HG03196 (cell line): Measurements from ENCODE around the gene POPDC3.
A peak's percentile ranks its signal among the peaks of the same experiment; 100 is the strongest.
"Not testable (repeated sequence)": the region's sequence is repeated elsewhere in the genome, so short reads cannot be mapped to it uniquely, and the experiment has no call there.

Source experiments
- ATAC-seq: cut with Tn5 transposase; IDR thresholded peaks from one replicate; pipeline ENCODE4 v1.9.1; 2021; ENCODE audit not compliant: unreplicated experiment

POPDC3 gene, protein sequence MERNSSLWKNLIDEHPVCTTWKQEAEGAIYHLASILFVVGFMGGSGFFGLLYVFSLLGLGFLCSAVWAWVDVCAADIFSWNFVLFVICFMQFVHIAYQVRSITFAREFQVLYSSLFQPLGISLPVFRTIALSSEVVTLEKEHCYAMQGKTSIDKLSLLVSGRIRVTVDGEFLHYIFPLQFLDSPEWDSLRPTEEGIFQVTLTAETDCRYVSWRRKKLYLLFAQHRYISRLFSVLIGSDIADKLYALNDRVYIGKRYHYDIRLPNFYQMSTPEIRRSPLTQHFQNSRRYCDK

GRCh38 chr6:105179244-105180065 is at the start of gene POPDC3:
Gene POPDC3, minus strand, starts transcription at chr6:105180014. Its CDS starts 18,105 bp downstream, at chr6:105161909.
- ATAC-seq = no peak

DNA sequence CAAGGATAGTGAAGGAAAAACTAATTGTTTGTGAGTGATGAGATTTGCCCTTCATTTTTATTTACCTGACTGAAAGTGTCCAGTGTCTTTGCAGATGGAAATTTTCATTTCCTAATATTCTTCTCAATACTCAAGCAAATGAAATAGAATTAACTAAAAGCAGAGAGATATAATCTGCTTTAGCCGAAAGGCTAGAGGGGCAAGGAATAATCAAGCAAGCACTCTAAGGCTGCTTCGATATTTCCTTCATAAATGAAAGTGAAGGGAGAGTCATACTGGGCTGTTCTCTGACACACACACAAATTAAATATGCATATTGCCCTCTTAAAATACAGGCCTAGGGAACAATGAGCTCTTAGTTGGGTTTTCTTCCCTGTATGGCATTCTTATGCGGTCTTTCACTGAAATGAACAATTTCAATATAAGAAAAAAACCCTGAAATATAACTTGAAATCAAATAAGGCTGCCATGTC is 47.5 kb upstream of the POPDC3 start:
- no peak for ATAC-seq

DNA sequence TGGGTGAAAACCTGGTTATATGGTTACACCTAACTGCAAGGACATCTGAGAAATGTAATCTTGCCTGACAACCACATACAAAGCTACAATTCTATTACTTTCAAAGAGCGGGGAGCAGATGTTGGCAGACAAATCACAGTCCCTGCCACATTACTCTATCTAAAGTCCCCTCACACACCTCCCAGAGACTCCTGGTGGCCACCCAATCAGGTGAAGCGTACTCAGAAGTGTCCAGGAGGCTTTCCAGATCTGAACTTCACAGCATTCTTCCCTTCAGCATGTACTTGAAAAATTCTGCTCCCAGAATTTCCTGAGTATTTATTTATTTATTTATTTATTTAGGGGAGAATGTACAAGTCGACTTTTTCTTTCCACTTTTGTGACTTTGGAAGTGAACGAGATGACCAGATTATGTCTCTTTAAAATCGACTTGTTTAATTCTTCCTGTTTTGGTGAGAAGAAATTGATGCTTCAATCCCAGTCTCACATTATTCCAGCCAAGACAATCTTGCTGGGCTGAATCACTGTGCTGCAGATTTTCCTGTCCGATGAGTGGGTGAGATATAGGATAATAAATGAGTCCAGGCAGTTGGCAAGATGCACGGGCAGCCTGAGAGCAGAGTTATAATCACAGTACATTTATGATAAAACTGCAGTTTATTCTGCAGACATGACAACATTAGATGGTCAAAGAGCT is 46.9 kb upstream of the POPDC3 start:
- no peak for ATAC-seq

GRCh38 chr6:105223242-105223641 is 43.4 kb upstream of the POPDC3 start:
- ATAC-seq = no peak

- ATAC-seq = not testable (repeated sequence)
These were observed 41.4 kb upstream of the POPDC3 start for GRCh38 chr6:105221219-105221618.

GRCh38 chr6:105220186-105220585 is 40.4 kb upstream of the POPDC3 start:
- no peak for ATAC-seq

- ATAC-seq = not testable (repeated sequence)
These were observed 39.4 kb upstream of the POPDC3 start for GRCh38 chr6:105219218-105219617.

GRCh38 chr6:105215506-105215905 is 35.7 kb upstream of the POPDC3 start:
- ATAC-seq = no peak

DNA sequence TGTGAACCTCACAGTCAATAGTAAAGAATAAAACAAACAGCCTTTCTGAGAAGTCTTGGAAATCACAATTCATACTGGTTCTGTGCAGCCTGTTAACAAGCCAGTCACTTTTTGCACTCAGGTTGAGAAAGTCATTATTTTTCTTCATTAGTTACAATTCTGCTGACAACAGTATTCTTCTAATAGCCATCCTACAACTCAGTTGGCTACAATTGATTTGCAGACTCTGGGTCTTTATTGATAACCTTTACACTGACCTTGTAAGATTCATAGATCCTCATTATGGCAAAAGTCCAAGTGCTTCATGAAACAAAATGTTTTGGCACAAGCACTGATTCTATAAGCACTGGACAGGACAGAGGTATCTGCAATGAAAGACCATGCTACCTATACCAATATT is 34.9 kb upstream of the POPDC3 start:
- no peak for ATAC-seq

DNA sequence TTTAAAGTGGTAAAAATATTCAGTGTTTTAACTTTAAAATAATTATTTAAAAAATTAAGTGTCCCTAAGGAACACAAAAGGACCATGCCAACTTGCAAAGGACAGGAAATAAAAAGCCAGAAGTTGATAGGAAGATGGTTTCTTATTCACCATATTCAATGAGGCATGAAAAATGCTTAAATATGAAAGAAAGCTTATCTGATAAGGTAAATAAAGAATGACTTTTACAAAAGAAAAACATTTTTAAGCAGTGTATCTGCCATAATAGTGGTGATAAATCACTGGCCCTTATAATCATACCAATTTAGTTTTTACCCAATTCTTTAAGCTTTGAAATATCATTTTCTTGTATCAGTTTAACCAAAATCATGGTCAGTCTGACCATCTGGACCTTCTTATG is 33.5 kb upstream of the POPDC3 start:
- ATAC-seq = no peak

DNA sequence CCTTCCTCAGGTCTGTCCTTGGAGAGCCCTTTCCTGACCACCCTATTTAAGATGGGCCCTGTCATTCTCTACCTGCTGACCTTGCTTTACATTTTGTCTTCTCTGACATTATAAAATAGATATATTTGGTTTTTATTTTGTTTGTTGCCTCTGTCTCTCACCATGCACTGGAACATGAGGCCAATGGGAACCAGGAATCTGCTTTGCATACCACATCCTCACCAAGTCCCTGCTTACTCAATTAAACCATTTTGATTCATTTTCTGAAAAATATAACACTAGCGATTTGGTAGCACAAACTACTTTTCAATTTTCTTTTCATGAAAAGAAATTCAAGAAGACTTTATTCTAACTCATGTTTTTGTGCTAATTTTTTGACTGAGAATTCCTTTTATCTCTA is 32.8 kb upstream of the POPDC3 start:
- peak; percentile 67 for ATAC-seq

GRCh38 chr6:105211831-105212230 is 32.0 kb upstream of the POPDC3 start:
- no peak for ATAC-seq

- no peak for ATAC-seq
These were observed 31.2 kb upstream of the POPDC3 start for GRCh38 chr6:105210932-105211531.

DNA sequence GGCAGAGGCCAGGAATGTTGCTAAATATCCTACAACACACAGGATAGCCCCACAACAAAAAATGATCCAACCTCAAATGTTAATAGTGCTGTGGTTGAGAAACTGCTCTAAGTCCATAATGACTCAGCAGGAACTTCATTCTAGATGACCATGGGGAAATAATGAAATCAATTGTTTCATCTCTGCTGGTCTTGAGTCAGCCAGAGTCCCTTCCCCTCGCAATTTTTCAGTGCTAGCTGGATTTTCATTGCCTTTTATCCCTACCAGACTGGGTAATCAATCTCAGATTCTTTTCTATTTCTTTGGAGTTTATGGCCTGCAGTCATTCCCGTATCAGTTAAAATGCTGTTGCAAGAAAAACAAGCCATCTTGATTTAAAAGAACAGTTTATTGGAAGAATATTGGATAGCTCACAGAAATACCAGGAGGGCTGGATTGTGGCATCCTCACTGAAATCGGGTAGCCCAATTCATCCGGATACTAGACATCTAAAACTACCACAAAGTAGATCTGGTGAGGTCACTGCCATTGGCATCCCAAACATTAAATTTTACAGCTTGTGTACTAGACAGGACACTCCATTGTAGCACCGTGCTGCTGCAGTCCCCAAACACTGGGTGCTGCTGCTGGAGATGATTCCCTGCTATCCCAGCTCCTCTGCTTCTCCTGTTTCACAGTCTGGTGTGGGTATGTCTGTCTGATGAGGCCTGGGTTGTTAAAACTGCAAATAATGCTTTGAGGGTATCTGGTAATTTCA is 30.3 kb upstream of the POPDC3 start:
- no peak for ATAC-seq

DNA sequence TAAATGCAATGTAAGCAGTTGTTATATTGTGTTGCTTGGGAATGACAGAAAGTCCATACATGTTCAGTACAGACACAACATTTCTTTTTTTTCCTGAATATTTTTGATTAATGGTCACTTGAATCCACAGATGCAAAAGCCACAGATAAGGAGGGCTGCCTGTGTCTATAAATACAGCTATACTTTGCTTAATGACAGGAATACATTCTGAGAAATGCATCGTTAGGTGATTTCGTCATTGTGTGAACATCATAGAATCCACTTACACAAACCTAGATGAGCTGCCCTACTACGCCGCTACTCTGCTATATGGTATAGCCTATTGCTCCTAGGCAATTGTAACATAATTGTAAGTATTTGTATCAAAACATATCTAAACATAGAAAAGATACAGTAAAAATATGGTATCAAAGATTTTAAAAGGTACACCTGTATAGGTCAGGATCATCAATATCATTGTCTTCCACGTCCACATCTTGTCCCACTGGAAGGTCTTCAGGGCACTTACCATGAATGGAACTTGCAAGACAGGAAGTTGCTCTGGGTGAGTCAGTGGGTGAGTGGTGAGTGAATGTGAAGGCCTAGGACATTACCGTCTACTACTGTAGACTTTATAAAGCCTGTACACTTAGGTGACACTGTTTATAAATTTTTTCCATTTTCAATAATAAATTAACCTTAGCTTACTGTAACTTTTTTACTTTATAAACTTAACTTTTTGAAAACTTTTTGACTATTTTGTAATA is 27.9 kb upstream of the POPDC3 start:
- ATAC-seq = no peak

DNA sequence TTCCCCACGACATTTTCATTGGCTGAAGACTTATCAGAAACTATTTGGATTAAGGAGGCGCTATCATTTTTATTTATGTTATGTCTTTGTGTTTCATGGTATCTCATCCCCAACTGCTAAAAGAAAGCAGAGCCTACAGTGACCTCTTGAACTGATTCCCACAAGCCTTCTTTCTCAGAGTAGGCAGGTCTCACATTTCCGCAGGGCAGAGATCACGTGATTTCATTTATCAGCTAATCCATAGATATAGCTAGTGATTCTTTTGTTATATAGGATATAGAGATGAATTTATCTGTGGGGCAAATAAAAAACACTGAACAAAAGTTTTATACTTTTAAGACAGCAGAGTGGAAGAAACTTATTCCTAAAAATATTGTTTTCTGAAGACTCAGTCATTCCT is 25.0 kb upstream of the POPDC3 start:
- ATAC-seq = no peak

- no peak for ATAC-seq
These were observed 24.5 kb upstream of the POPDC3 start for GRCh38 chr6:105204331-105204730.

DNA sequence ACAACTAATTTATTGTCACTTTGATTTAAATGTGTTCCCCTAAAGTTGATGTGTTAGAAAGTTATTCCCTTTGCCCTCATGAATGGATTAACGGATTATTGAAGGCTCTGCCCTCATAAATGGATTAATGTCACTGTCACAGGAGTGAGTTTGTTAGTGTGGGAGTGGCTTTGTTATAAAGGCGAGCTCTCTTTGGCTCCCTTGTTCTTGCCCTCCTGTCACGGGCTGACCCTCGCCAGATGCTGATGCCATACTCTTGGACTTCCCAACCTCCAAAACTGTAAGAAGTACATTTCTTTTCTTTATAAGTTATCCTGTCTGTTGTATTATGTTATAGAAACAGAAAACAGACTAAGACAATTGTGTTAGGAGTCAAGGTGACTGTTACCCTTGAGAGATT is 22.7 kb upstream of the POPDC3 start:
- no peak for ATAC-seq

DNA sequence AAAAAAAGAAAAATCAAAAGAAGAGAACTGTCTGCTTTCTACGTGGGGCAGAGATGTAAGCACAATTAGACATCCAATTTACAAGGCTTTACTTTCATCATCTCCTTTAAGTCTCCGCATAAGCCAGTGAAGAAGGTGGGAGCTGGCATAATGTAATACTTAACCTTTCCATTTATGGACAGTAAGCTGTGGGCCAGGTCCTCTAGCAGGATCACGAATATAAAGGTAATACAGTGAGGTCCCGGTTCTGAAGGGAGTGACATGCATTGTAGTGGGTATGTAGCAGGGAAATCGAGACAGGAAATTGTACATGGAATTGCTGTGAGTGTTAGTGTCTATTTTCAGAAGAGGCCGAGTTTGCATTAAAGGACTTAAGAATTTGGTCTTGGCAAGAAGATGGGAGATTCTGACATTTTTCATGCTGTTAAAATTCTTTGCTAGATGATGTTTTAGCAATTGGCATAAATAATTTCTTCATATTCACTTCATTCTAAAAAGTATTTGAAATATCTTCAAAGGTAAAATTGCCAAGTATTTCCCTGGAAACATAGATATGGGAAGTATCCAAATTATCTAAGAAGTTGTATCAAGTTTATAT is 20.4 kb upstream of the POPDC3 start:
- ATAC-seq = no peak
